Skin of body (tissue), 2 donors: ENCODE data around the gene ASMTL. TPM values are rescaled to one million over a fixed set of nuclear protein-coding genes. Genes with fewer than 3 reads are reported as not detected.
"Not testable (repeated sequence)": the region's sequence is repeated elsewhere in the genome, so short reads cannot be mapped to it uniquely, and the experiment has no call there.

Source experiments
- DNase-seq: peaks from one replicate; lab custom pipeline; 2025; lab: John Stamatoyannopoulos, UW
- total RNA-seq: library from RNA; depleted of rRNA; stranded (reverse); fragments of >200 nt; gene quantifications from one replicate; pipeline ENCODE4 v1.2.3, GENCODE V29; 2014

ASMTL gene
- total RNA-seq, 1 donor from 2014 or later = 10.2 TPM

DNA sequence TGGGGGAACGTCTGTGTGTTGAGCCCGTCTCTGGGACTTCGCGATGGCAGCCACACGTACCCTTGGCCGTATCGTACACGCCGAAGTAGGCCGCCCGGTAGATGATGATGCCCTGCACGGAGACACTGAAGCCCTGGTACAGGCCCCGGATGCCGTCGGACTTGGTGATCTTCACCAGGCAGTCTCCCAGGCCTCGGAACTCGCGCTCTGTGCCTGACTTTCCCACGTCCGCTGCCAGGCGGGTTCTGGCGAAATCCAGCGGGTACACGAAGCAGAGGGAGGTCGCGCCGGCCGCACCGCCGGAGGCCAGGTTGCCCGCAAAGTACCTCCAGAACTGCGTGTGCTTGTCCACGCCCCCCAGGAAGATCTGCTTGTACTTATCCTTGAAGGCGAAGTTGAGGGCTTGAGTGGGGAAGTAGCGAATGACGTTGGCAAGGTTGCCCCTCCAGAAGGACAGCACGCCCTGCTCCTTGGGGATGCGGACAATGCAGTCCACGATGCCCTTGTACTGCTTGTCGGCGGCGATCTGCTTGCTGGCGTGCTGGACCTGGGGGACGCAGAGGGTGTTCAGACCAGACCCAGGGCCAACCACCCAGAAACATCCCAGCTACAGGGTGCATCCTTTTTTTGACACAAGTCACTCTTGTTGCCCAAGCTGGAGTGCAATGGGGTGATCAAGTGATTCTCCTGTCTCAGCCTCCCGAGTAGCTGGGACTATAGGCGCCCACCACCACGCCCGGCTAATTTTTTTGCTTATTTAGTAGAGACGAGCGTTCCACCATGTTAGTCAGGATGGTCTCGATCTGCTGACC lies 63.3 kb downstream of the ASMTL start:
- DNase-seq = no peak

DNA sequence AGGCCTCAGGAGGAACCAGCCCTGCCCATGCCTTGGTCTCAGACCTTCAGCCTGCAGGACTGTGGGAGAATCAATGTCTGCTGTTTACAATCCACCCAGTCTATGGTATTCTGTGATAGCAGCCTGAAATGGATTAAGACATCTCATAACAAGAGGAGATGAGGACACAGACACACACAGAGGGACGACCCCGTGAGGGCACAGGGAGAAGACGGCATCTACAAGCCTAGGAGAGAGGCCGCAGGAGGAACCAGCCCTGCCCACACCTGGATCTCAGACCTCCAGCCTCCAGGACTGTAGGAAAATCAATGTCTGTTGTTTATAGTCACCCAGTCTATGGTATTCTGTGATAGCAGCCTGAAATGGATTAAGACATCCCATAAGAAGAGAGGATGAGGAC lies 64.1 kb downstream of the ASMTL start:
- DNase-seq = no peak

DNA sequence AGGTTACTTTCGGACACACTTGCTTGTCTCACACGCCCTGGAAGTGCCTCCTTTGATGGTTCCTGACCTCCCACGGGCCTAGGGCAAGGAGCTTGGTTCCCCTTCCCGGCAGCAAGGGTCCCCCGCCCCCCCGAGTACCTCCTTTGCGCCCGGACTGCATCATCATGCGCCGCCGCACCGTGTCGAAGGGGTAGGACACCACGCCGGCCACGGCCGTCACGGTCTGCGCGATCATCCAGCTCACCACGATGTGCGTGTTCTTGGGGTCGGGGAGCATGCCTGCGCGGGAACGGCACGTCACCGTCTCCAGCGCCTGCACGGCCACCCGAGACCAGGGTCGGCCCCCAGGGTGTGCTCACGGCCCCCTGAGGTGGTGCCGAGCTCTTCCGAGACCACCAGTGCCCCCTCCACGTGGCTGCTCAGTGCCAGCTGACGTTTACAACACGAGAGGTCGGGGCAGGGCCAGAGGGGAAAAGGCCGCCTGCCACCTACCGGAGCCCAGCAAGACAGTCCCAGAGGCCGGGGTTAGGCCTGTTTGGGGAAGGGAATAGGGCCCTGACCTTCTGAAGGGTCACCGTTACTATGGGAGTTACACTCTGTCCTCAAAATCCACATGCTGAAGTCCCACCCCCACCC lies 65.5 kb downstream of the ASMTL start:
- DNase-seq = no peak

DNA sequence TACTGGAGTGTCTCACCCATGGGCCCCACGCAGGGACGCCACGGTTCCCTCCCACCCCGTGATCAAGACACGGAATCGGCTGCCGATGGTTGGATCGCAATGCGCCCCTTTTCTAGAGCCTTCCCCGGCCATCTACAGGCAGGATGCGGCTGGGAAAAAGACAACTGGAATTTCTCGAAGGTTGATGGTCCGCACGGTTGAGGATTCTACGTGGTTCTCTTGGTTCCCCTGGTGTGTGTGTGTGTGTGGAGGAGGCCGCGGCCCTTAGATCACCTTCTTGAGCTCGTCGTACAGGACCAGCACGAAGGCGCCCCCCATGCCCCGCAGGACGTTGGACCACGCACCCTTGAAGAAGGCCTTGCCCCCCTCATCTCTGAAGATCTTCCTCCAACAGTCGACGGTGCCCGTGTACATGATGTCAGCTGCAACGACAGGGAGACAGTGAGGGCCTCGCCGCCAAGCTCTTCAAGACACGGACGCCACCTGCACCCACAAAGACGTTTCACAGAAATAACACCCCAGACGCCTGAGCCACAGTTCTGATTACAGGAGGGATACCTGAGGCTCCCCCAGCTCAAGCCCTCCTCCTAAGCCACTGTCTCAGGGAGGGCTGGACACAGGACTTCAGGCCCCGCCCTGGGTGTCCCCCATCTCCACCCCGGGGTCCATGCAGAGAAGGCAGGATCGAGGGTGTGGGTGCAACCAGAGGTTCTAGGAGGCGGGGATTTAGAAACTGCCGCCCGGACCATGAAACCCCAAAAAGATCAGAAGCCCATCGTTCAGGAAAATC lies 66.2 kb downstream of the ASMTL start:
- no peak for DNase-seq

DNA sequence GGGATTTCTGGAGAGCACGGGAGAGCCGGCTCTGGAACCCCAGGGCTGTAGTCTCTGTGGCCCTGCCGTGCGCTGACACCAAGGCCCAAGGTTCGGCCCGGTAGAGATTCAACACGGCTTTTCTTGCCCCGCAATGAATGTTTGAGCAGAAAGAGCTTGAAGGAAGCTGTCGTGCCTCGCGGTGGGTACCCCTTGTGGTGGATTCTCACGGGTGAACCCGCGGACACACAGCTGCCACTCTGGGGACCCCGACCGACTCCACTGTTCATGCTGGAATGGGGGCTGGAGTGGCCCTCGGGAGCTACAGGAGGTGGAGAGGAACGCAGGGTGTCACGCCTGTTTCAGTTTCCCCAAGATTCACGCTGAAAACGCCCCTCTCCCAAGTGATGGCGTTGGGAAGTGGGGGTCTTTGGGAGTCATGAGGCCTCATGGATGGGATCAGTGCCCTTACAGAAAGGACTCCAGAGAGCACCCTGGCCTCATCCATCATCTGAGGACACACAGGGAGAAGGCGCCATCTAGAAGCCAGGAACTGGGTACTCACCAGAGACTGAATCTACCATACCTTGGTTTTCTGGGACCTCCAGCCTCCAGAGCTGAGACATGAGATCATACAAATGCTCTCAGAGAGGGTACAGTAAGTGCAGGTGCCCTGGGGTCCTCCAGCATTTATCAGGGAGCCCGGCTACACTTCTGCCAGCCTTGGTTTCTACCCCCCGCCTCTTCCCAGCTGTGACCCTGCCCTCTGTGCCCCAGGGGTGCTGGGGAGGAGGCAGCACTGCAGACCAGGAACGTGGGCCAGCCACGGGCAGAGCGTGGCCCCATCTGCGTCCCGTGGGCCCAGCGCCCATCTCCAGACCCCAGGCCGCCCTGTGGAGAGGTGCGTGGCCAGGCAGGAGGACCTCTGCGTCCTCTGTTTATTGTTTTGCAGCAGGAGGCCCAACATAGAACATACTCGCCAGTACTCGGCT lies 67.2 kb downstream of the ASMTL start:
- no peak for DNase-seq

DNA sequence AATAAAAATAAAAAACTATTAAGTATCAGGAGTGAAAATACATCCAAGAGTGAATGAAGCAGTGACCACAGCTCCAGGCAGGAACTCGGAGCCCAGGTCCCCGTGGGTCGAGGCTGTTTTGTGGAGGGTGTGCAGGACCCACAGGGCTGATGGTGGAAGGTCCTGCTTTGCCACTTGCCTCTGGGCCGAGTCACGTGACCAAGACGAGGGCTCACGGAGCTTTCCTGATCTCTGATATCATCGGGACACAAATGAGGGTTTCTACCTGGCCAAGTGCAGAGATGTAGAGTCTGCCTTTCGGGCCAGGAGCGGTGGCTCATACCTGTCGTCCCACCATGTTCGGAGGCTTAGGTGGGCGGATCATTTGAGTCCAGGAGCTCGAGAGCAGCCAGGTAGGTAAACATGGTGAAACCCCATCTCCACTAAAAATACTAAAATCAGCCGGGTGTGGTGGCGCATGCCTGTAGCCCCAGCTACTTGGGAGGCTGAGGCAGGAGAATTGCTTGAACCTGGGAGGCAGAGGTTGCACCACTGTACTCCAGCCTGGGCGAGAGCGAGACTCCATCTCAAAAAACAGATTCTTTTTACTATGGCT lies 68.0 kb downstream of the ASMTL start:
- DNase-seq = no peak

DNA sequence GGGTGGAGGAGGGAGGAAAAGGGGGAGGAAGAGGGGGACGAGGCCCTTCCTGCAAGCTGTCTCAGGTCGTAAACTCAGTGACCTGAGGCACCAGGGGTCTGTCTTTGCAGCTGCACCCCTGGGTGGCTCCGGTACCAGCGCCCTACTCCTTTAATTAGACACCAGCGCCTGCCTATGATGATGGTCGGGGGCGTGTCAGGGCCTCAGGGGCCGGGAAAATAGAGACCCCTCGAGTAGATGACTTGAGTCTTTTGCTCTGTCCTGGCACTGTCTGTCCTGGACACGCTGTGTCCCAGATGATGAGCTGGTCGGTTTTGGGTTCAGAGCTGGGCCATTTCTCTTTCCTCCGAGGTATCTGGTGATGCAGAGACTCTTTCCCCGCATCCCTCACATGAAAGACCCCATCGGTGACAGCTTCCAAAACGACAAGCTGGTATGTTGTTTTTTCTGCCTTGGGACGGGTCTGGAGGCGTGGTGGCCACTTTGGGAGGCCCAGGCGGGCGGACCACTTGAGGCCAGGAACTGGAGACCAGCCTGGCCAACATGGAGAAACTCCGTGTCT lies 72.0 kb downstream of the ASMTL start:
- DNase-seq = no peak

DNA sequence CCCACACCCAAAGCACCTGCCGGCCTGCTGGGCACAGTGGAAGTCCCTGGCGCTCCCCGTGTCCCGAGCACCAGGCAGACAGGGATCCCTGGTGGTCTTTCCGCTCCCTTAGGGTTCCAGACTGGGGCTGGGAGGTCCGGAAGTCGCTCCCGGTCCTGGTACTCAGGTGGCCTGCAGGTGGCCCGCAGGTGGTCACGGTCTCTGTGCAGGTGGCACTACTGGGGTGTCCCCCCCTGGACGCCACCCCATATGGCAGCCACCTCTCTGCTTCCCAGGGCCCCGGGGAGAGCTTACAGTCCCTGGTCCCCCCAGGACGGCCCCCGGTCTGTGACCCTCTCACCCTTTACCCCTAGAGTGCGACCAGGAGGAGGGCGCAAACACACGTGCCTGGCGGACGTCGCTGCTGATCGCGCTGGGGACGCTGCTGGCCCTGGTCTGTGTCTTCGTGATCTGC lies 74.4 kb downstream of the ASMTL start:
- no peak for DNase-seq

DNA sequence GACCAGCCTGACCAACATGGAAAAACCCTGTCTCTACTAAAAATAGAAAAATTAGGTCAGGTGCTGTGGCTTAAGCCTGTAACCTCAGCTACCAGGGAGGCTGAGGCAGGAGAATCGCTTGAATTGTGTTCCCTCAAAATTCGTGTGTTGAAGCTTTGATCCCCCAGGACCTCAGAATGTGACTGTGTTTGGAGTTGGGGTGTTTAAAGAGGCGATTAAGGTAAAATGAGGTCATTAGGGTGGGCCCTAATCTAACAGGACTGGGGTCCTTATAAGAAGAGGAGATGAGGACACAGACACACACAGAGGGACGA lies 84.4 kb downstream of the ASMTL start:
- DNase-seq = no peak

DNA sequence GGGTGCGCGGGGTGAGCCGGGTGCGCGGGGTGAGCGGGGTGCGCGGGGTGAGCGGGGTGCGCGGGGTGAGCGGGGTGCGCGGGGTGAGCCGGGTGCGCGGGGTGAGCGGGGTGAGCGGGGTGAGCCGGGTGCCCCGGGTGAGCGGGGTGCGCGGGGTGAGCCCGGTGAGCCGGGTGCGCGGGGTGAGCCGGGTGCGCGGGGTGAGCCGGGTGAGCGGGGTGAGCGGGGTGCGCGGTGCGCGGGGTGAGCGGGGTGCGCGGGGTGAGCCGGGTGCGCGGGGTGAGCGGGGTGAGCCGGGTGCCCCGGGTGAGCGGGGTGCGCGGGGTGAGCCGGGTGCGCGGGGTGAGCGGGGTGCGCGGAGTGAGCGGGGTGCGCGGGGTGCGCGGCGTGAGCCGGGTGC lies 86.3 kb downstream of the ASMTL start:
- DNase-seq = not testable (repeated sequence)

DNA sequence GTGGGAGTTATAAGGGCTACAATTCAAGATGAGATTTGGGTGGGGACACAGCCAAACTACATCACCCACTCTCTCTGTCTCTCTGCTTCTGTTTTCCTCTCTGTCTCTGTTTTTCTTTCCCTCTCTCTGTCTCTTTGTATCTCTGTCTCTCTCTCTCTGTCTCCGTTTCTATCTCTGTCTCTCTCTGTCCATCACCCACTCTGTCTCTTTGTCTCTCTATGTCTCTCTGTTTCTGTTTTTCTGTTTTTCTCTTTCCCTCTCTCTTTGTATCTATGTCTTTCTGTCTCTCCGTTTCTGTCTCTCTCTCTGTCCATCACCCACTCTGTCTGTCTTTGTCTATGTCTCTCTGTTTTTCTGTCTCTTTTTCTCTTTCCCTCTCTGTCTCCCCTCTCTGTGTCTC lies 90.8 kb downstream of the ASMTL start:
- no peak for DNase-seq

DNA sequence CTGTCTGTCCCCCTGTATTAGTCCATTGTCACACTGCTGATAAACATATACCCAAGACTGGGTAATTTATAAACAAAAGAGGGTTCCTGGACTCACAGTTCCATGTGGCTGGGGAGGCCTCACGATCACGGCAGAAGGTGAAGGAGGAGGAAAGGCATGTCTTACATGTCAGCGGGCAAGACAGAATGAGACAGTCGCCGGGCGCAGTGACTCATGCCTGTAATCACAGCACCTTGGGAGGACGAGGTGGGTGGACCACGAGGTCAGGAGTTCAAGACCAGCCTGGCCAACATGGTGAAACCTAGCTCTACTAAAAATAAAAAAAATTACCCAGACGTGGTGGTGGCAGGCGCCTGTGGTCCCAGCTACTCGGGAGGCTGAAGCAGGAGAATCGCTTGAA lies 91.4 kb downstream of the ASMTL start:
- DNase-seq = no peak

DNA sequence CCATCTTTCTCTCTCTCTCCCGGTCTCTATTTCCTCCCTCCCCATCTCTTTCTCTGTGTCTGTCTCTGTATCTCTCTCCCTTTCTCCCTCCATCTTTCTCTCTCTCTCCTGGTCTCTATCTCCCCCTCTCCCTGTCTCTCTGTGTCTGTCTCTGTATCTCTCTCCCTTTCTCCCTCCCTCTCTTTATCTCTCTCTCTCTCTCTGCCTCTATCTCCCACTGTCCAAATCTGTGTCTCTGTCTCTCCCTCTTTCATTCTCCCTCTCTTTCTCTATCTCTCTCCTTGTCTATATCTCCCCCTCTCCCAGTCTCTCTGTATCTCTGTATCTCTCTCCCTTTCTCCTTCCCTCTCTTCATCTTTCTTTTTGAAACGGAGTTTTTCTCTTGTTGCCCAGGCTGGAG lies 92.5 kb downstream of the ASMTL start:
- no peak for DNase-seq

DNA sequence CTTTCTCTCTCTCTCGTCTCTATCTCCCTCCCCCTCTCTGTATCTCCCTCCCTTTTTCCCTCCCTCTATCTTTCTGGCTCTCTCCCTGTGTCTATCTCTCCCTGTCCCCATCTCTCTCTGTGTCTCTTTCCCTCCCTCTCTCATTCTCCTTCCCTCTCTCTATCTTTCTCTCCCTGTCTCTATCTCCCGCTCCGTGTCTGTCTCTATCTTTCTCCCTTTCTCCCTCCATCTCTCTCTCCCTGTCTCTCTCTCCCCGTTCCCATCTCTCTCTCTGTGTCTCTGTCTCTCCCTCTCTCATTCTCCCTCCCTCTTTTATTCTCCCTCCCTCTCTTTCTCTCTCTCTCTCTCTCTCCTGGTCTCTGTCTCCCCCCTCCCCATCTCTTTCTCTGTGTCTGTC lies 93.2 kb downstream of the ASMTL start:
- DNase-seq = no peak

DNA sequence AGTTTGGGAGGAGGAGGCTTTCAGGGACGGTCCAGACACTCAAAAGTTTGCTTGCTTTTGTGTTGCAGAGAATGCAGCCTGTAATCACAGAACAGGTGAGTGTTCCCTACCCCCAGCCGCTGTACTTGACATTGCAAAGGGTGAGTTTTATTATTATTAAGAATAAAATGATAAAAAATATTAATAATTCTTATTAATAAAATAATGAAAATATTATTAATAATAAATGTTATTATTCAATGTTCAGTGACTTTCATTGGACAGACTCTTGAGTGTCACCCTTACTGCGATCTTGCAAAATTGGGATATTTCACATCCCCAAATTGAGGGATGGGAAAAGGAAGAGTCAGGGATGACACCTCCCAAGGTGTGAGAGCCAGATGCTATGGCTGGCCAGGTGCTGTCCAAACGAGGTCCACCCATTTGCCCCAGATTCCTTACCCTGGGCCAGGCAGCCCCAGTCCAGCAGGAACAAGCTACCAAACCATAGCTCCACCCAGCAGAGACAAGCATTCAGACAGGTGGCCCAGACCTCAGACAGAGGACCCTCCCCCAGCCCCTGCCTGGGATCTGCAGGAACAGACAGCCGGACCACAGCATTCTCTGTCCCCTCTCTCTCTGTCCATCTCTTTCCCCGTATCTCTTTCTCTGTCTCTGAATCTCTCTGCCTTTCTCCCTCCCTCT lies 93.8 kb downstream of the ASMTL start:
- no peak for DNase-seq

DNA sequence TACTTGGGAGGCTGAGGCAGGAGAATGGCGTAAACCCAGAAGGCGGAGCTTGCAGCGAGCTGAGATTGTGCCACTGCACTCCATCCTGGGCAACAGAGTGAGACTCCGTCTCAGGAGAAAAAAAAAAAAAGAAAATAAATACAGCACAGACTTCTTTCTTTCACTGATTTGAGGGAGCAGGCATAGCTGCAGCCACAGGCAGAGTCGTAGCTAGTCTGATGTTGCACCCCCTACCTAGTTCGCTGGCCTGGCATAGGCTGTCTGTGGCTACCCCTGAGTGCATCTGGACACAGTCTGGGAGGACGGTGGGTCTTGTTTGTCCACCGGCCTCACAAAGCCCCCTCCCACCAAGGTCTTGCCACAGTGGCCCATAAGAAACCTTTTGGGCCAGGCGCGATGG lies 94.7 kb downstream of the ASMTL start:
- DNase-seq = no peak

DNA sequence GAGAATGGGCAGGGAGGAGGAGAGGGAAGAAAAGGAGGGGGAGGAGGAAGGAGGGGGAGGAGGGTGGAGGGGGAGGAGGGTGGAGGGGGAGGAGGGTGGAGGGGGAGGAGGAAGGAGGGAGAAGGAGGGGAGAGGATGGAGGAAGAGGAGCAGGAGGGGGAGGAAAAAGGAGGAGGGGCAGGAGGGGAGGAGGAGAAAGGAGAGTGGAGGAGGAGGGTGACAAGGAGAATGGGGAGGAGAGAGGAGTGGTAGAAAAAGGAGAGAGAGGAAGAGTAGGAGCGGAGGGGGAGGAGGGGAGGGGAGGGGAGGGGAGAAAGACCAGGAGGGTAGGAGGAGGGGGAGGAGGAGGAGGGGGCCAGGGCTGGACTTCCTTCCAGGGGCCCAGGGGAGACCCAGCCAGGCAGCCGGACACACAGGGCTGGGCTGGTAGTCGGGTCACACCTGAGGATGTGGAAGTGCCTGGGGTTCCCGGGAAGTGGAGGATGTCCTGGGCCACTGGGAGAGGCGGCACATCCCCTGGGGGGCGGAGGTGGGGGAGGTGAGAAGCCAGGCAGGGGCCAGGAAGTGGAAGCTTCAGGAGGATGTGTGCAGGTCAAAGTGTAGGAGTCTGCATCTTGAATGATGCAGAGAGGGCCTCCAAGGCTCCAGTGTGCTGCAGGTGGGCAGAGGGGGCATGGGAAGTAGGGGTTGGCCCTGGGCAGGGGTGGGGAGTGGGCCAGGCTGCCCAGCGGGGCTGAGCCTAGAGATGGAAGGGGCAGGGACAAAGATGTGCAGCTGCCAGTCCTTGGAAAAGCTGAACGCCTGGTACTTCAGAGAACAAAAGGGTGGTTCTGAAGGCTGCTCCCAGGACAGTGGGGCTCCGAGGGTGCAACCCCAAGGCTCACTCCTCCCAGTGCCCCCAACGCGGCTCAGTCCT lies 97.3 kb downstream of the ASMTL start:
- DNase-seq = no peak

DNA sequence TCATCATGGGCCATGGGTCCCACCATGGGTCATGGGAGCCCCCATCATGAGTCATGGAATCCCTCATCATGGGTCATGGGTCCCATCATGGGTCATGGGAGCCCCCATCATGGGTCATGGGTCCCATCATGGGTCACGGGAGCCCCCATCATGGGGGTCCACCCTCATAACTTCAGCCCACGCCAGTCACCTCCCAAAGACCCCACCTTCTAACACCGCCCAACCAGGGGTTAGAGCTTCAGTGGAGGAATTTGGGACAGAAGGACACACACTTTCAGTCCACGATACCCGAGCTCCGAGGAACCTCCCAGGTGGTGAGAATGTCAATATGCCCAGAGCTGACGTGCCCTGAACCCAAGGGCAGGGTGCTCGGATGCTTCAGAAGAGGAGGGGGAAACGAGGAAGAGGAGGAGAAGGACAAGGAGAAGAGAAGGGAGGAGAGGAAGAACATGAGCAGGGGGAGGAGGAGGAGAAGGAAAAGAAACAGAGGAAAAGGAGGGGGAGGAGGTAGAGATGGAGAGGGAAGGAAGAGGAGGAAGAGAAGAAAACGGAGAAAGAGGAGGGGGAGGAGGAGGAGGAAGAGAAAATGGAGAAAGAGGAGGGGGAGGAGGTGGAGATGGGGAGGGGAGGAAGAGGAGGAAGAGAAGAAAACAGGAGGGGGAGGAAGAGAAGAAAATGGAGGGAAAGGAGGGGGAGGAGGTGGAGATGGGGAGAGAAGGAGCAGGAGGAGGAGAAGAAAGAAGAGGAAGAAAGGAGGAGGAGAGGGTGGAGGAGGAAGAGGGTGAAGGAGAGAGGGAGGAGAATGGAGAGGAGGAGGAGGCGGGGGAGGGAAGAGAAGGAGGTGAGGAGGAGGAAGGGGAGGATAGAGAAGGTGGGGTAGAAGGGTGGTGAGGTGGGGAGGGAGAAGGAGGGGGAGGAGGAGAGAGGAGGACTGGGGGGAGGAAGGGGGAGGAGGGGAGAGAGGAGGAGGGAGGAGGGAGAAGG lies 98.4 kb downstream of the ASMTL start:
- DNase-seq = no peak
